HCT116 (cell line): ENCODE results near the gene CBLC. TPM values are rescaled to one million over a fixed set of nuclear protein-coding genes. Genes with fewer than 3 reads are reported as not detected.

Experiments used
- ATAC-seq: fragments of 200-7000 bp; cut with Tn5 transposase; 2 replicates; pipeline ENCODE4 v1.9.1; 2020; ENCODE audit warnings: mild to moderate bottlenecking, moderate library complexity
- BruUV-seq: library from RNA; stranded (reverse); fragments of 400-500 nt; replicated peaks from 2 replicates; lab custom pipeline; 2021; lab: Mats Ljungman, UMichigan
- CTCF ChIA-PET: fragments of 300-600 bp; sonication (Branson Sonifier 250); formaldehyde crosslinking; loops from one replicate; lab custom pipeline; 2021; ENCODE audit warnings: antibody characterized with exemption; lab: Charles Lee
- POLR2A ChIA-PET: fragments of 300-600, 350-600 bp; sonication (Branson Sonifier 250); formaldehyde crosslinking; loops from one replicate; lab custom pipeline; 2021; ENCODE audit warnings: antibody characterized with exemption; lab: Charles Lee
- RAD21 ChIA-PET, 2 experiments: fragments of 300-600 bp; sonication (Branson Sonifier 250); formaldehyde crosslinking; loops; one replicate each; lab custom pipeline; 2023; ENCODE audit warnings: low total read pairs in 2 of 2; ENCODE audit not compliant: uncharacterized antibody in 2 of 2, unreplicated experiment in 2 of 2, low non-redundant PET in 1 of 2; lab: Charles Lee
- DNase-seq: peaks from one replicate; pipeline ENCODE4 v3.0.0-alpha.2; 2010; ENCODE audit warnings: low read depth, low spot score
- H2AFZ ChIP-seq: fragments of 200-600 bp; shearing (Covaris generic), sonication (generic); 2 replicates; pipeline ENCODE4 v1.6.1; 2017; ENCODE audit warnings: low read depth, mixed run types, mixed read lengths, antibody characterized with exemption, low read length; ENCODE audit not compliant: poor library complexity, severe bottlenecking
- H3K27ac ChIP-seq: 2 replicates; pipeline ENCODE4 v1.5.1; 2012; ENCODE audit warnings: low read depth, low read length
- H3K27me3 ChIP-seq: fragments of 200-600 bp; sonication (generic); 2 replicates; pipeline ENCODE4 v1.6.1; 2016; ENCODE audit warnings: mixed run types, low read length, mixed read lengths; ENCODE audit not compliant: insufficient read depth
- H3K36me3 ChIP-seq, 2 experiments: fragments of 200-500 bp in 1 of 2; fragments of 200-600 bp in 1 of 2; sonication (Bioruptor generic) in 1 of 2; sonication (generic) in 1 of 2; 2 replicates each; pipeline versions ENCODE4 v1.5.1 to v1.6.1; 2014 to 2016; ENCODE audit warnings: low read length in 2 of 2, inconsistent platforms in 1 of 2, mixed read lengths in 1 of 2, mixed run types in 1 of 2; ENCODE audit not compliant: insufficient read depth in 2 of 2, control insufficient read depth in 1 of 2
- H3K4me1 ChIP-seq, 2 experiments: fragments of 200-600 bp in 1 of 2; sonication (generic) in 1 of 2; 2 replicates each; pipeline versions ENCODE4 v1.5.1 to v1.6.1; 2012 to 2017; ENCODE audit warnings: low read length in 2 of 2, inconsistent platforms in 1 of 2, mild to moderate bottlenecking in 1 of 2, mixed read lengths in 1 of 2, mixed run types in 1 of 2, moderate library complexity in 1 of 2; ENCODE audit not compliant: insufficient read depth in 2 of 2, control insufficient read depth in 1 of 2
- H3K4me2 ChIP-seq: fragments of 200-600 bp; sonication (generic); 2 replicates; pipeline ENCODE4 v1.6.1; 2017; ENCODE audit warnings: mixed run types, low read length, mixed read lengths
- H3K4me3 ChIP-seq, 2 experiments: fragments of 200-600 bp in 1 of 2; sonication (generic) in 1 of 2; replicated peaks in 1 of 2; 2 replicates each; pipeline ENCODE4 v1.5.1; 2011 to 2016; ENCODE audit warnings: low read length in 2 of 2, control low read depth in 1 of 2, low read depth in 1 of 2, mild to moderate bottlenecking in 1 of 2, mixed read lengths in 1 of 2, mixed run types in 1 of 2
- H3K79me2 ChIP-seq: fragments of 200-600 bp; sonication (generic); 2 replicates; pipeline ENCODE4 v1.6.1; 2017; ENCODE audit warnings: mild to moderate bottlenecking, mixed run types, low read length, moderate library complexity, mixed read lengths; ENCODE audit not compliant: insufficient read depth
- H3K9ac ChIP-seq: fragments of 200-600 bp; sonication (generic); 2 replicates; pipeline ENCODE4 v1.6.1; 2016; ENCODE audit warnings: low read length, mixed read lengths
- H3K9me2 ChIP-seq: fragments of 200-600 bp; sonication (generic), shearing (Covaris generic); 2 replicates; pipeline ENCODE4 v1.6.1; 2017; ENCODE audit warnings: mixed run types, mild to moderate bottlenecking, moderate library complexity; ENCODE audit not compliant: insufficient read depth
- H3K9me3 ChIP-seq, 2 experiments: fragments of 200-500 bp in 1 of 2; fragments of 200-600 bp in 1 of 2; sonication (Bioruptor generic) in 1 of 2; sonication (generic) in 1 of 2; 2 replicates each; pipeline ENCODE4 v1.6.1; 2014 to 2017; ENCODE audit warnings: low read length in 2 of 2, mixed read lengths in 2 of 2, inconsistent platforms in 1 of 2, low read depth in 1 of 2, mild to moderate bottlenecking in 1 of 2, mixed run types in 1 of 2, moderate library complexity in 1 of 2; ENCODE audit not compliant: control insufficient read depth in 1 of 2, insufficient read depth in 1 of 2
- H4K20me1 ChIP-seq: fragments of 200-600 bp; sonication (generic), shearing (Covaris generic); 2 replicates; pipeline ENCODE4 v1.6.1; 2017; ENCODE audit warnings: mixed run types, mild to moderate bottlenecking, moderate library complexity; ENCODE audit not compliant: insufficient read depth
- CBX3 ChIP-seq: IDR thresholded peaks from 2 replicates; pipeline ENCODE4 v1.6.1; 2012; ENCODE audit warnings: low read depth
- CEBPB ChIP-seq: IDR thresholded peaks from 2 replicates; pipeline ENCODE4 v1.6.1; 2012; ENCODE audit warnings: low read depth
- EGR1 ChIP-seq: IDR thresholded peaks from 2 replicates; pipeline ENCODE4 v1.6.1; 2012; ENCODE audit warnings: low read depth
- ELF1 ChIP-seq: IDR thresholded peaks from 2 replicates; pipeline ENCODE4 v1.6.1; 2012; ENCODE audit warnings: low read depth, borderline replicate concordance
- EZH2 ChIP-seq: fragments of 200-600 bp; sonication (generic); IDR thresholded peaks from 2 replicates; pipeline ENCODE4 v1.6.1; 2017; ENCODE audit warnings: antibody characterized with exemption, mixed run types
- EZH2phosphoT487 ChIP-seq: fragments of 200-600 bp; IDR thresholded peaks from 2 replicates; pipeline ENCODE4 v1.6.1; 2018; ENCODE audit warnings: antibody characterized with exemption, borderline replicate concordance
- FOSL1 ChIP-seq: IDR thresholded peaks from 2 replicates; pipeline ENCODE4 v1.6.1; 2012; ENCODE audit warnings: low read depth
- JUND ChIP-seq: IDR thresholded peaks from 2 replicates; pipeline ENCODE4 v1.6.1; 2012
- POLR2A ChIP-seq: IDR thresholded peaks from 2 replicates; pipeline ENCODE4 v1.7.0; 2011; ENCODE audit warnings: borderline replicate concordance; ENCODE audit not compliant: insufficient read depth, insufficient read length; ENCODE audit errors: extremely low read depth
- POLR2AphosphoS5 ChIP-seq: IDR thresholded peaks from 2 replicates; pipeline ENCODE4 v1.6.1; 2011; ENCODE audit warnings: mild to moderate bottlenecking, low read depth, low read length, moderate library complexity
- RAD21 ChIP-seq: IDR thresholded peaks from 2 replicates; pipeline ENCODE4 v1.6.1; 2012; ENCODE audit warnings: low read depth, mild to moderate bottlenecking
- SIN3A ChIP-seq: IDR thresholded peaks from 2 replicates; pipeline ENCODE4 v1.6.1; 2012; ENCODE audit warnings: low read depth
- SRF ChIP-seq: IDR thresholded peaks from 2 replicates; pipeline ENCODE4 v1.6.1; 2012; ENCODE audit warnings: low read depth
- TCF7L2 ChIP-seq: IDR thresholded peaks from 2 replicates; pipeline ENCODE4 v1.7.0; 2011; ENCODE audit warnings: borderline replicate concordance, inconsistent platforms; ENCODE audit not compliant: insufficient read depth, insufficient read length; ENCODE audit errors: extremely low read depth
- ZBTB33 ChIP-seq: IDR thresholded peaks from 2 replicates; pipeline ENCODE4 v1.6.1; 2011; ENCODE audit warnings: mild to moderate bottlenecking, low read length, moderate library complexity; ENCODE audit not compliant: insufficient replicate concordance; ENCODE audit errors: extremely low read depth
- ZFX ChIP-seq: fragments of 450-650 bp; IDR thresholded peaks from 2 replicates; pipeline ENCODE4 v1.6.1; 2017
- intact Hi-C: fragments of 100-400 bp; cut with micrococcal nuclease; formaldehyde crosslinking; loops from 2 replicates; pipeline ENCODE4 v1.10.0; 2022
- total RNA-seq: library from RNA; stranded (reverse); gene quantifications from one replicate; pipeline ENCODE4 v1.2.1, GENCODE V29; 2021; ENCODE audit not compliant: unreplicated experiment
- TF ChIP-seq, protein P1 (sequence below): IDR thresholded peaks from 2 replicates; pipeline ENCODE4 v1.6.1; 2012

The CBLC gene
- total RNA-seq, 1 experiment from 2014 or later: 54.3 TPM

DNA sequence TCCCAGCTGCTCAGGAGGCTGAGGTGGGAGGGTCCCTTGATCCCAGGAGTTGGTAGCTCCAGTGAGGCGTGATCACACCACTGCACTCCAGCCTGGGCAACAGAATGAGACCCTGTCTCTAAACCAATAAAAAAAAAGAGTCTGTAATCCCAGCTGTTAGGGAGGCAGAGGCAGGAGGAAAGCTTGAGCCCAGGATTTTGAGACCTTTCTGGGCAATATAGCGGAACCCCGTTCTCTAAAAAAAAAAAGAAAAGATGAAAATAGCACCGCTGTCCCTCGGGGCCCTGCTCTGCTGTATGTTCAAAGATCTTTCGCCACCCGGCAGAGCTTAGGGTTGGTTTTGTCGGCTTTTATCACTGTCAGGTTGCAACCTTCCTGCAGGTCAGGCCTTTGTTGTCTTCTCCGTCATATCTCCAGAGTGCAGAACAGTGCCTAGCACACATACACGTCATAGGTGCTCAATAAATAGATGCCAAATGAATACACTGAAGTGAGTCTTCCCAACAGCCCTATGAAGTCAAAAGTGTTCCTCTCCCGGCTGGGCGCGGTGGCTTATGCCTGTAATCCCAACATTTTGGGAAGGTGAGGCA is 17.8 kb downstream of the CBLC start:
- RAD21 ChIA-PET: no interaction called here
- ATAC-seq (no peak), DNase-seq (no peak)
- no peak overlapping the region for H3K27ac ChIP-seq
- CTCF ChIA-PET: no interaction called here
- no peaks in the 10 kb centered on the region for H3K9me2 ChIP-seq
- BruUV-seq: no TSS peak
- H3K4me2 ChIP-seq: no peak overlapping the region
- intact Hi-C loops: no loop called here
- H3K4me3 ChIP-seq: no peak overlapping the region
- H3K27me3 ChIP-seq: no peaks in the 10 kb centered on the region
- POLR2A ChIA-PET: no interaction called here
- no peaks in the 10 kb centered on the region for H3K79me2 ChIP-seq
- H3K4me1 ChIP-seq: peaks cover 3 to 8% of the 10 kb centered on the region in 2 experiments; a peak in 3 of 4 replicates
- TF ChIP-seq EGR1 (no peak), CEBPB (no peak), ELF1 (no peak), JUND (no peak), POLR2A (no peak), SIN3A (no peak), FOSL1 (no peak), POLR2AphosphoS5 (no peak), SRF (no peak)
- TF ChIP-seq, protein P1, sequence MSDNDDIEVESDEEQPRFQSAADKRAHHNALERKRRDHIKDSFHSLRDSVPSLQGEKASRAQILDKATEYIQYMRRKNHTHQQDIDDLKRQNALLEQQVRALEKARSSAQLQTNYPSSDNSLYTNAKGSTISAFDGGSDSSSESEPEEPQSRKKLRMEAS: no peak
- no peak overlapping the region for H2AFZ ChIP-seq
- H4K20me1 ChIP-seq: no peaks in the 10 kb centered on the region
- H3K9ac ChIP-seq: no peak overlapping the region
- no peaks in the 10 kb centered on the region for H3K9me3 ChIP-seq
- peaks cover 17 to 35% of the 10 kb centered on the region in 2 experiments; a peak in 3 of 4 replicates for H3K36me3 ChIP-seq

GRCh38 chr19:44796701-44797115 is 19.0 kb downstream of the CBLC start:
- ATAC-seq (no peak), DNase-seq (no peak)
- Histone ChIP-seq H2AFZ (no peak overlapping the region), H3K9me3 (no peaks in the 10 kb centered on the region), H4K20me1 (no peaks in the 10 kb centered on the region), H3K4me3 (no peak overlapping the region), H3K79me2 (no peaks in the 10 kb centered on the region), H3K36me3 (peaks cover 17 to 27% of the 10 kb centered on the region in 2 experiments; a peak in 3 of 4 replicates), H3K4me2 (no peak overlapping the region), H3K27ac (no peak overlapping the region), H3K9me2 (no peaks in the 10 kb centered on the region), H3K4me1 (peaks cover 3 to 9% of the 10 kb centered on the region in 2 experiments; a peak in 3 of 4 replicates), H3K27me3 (no peaks in the 10 kb centered on the region), H3K9ac (no peak overlapping the region)
- intact Hi-C loops: no loop called here
- ChIA-PET RAD21 (no interaction called here), CTCF (no interaction called here), POLR2A (interaction anchor here (0.7 kb wide), 1 partner anchor 94 kb away, joined by 4 read pairs; the partner anchor contains the start of gene TOMM40)
- no peak for TF ChIP-seq SIN3A
- no peak for TF ChIP-seq CBX3
- TF ChIP-seq TCF7L2: no peak
- no peak for TF ChIP-seq ZBTB33
- no peak for TF ChIP-seq EZH2
- TF ChIP-seq CEBPB: no peak
- no peak for TF ChIP-seq RAD21
- no peak for TF ChIP-seq EZH2phosphoT487
- TF ChIP-seq, protein P1: no peak
- TF ChIP-seq ZFX: no peak
- BruUV-seq: no TSS peak
